Measurements from ENCODE around the gene ZCWPW1.
"Not testable (repeated sequence)": the region's sequence is repeated elsewhere in the genome, so short reads cannot be mapped to it uniquely, and the experiment has no call there.

Gene ZCWPW1

DNA sequence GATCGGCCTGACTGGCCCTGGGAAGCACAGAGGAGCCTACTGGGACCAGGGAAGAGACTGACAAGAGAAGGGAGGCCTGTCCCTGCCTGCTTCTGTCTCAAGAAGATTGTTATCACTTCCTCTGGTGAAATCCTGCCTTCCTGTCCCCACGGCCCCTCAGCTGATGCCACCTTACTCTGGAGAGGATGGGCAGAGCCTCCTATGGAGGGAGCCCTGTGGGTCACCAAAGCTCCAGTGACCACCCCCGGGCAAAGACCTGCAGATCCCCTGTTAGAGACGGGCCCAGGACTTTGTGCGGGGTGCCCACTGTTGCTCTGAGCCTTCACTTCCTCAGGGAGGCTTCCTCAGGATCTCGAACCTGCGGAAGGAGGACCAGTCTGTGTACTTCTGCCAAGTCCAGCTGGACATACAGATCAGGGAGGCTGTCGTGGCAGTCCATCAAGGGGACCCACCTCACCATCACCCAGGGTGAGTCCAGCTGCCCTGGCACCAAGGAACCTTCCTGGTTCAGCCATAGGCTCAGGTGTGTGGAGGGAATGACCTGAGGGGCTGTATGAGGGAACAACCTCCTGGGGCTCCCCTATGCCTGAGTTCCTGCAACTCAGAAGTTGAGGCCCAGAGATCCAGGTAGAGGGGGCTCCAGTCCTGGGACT, 72.0 kb downstream of the ZCWPW1 start:
- H3K36me3 ChIP-seq (ENCODE audit: control insufficient read depth, insufficient read depth, low read length) = no peaks in the 10 kb centered on the region

DNA sequence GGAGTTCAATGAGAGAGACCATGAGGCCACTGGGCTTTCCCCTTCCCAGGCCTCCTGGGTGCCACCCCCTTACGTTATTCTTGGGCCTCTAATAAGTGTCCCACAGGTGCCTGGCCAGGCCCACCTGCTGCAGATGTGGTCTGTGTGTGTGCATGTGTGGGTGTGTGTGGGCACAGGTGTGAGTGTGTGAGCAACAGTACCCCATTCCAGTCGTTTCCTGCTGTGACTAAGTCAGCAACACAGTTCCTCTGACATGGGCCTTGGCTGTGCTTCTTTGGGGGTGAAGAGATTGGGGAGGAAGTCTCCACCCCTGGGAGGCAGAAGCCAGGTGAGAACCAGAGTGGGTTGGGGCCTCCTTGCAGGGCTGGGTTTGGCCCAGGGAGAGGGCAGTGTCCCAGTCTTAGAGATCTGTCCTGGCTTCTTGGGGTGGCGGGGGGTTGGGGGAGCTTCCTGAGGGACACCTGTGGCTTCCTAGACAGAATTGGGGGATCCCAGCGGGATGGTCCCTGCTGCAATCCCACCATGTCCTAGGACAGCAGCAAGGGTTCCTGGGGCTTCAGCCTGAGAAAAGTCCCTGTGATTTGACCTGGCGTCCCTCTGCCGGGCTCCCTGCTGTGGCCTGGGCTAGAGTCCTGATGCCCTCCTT, 74.7 kb downstream of the ZCWPW1 start:
- H3K27ac ChIP-seq = no peak overlapping the region
- H3K4me3 ChIP-seq (ENCODE audit: low read depth, low read length) = no peak overlapping the region
- H3K36me3 ChIP-seq (ENCODE audit: control insufficient read depth, insufficient read depth, low read length) = no peaks in the 10 kb centered on the region
- no peaks in the 10 kb centered on the region for H3K9me3 ChIP-seq (ENCODE audit: control insufficient read depth, low read length)
- peaks cover 8% of the 10 kb centered on the region for H3K79me2 ChIP-seq
- no peak for TF ChIP-seq CTCF (IDR thresholded peaks at IDR 0.05)
- H2AFZ ChIP-seq = no peak overlapping the region
- no peaks in the 10 kb centered on the region for H3K4me1 ChIP-seq
- H3K4me2 ChIP-seq (ENCODE audit: low read length) = no peak overlapping the region
- H3K27me3 ChIP-seq (ENCODE audit: control insufficient read depth, insufficient read depth, low read length) = no peaks in the 10 kb centered on the region
- H3K9ac ChIP-seq = no peak overlapping the region

More for the DNA sequence above, 72.0 kb downstream of the ZCWPW1 start:
- Histone ChIP-seq H3K79me2 (no peaks in the 10 kb centered on the region), H3K9ac (no peak overlapping the region), H3K4me1 (no peaks in the 10 kb centered on the region), H3K27ac (no peak overlapping the region), H3K4me3 (ENCODE audit: low read depth, low read length) (no peak overlapping the region), H2AFZ (no peak overlapping the region), H3K9me3 (ENCODE audit: control insufficient read depth, low read length) (no peaks in the 10 kb centered on the region), H3K27me3 (ENCODE audit: control insufficient read depth, insufficient read depth, low read length) (no peaks in the 10 kb centered on the region), H3K4me2 (ENCODE audit: low read length) (no peak overlapping the region)
- no peak for TF ChIP-seq CTCF (IDR thresholded peaks at IDR 0.05)

DNA sequence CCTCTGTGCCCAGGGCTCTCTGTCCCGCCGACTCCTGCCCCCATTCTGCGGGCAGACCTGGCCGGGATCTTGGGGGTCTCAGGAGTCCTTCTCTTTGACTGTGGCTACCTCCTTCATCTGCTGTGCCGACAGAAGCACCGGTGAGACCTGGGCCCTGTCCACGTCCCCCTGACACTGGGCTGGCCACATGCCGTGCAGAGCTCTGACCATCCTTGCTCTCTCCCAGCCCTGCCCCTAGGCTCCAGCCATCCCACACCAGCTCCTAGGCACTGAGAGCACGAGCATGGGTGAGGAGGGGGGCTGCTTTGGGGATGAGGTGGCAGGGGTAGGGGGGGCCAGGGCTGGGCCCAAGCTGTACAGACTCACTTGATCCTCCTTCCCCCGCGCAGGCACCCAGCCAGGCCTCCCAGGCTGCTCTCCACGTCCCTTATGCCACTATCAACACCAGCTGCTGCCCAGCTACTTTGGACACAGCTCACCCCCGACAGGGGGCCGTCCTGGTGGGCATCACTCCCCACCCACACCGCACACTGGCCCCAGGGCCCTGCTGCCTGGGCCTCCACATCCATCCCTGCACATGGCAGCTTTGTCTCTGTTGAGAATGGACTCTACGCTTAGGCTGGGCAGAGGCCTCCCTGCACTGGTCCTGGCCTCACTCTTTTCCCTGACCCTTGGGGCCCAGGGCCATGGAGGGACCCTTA, 75.4 kb downstream of the ZCWPW1 start:
- H3K9ac ChIP-seq = no peak overlapping the region
- no peak for TF ChIP-seq CTCF (IDR thresholded peaks at IDR 0.05)
- H3K9me3 ChIP-seq (ENCODE audit: control insufficient read depth, low read length) = no peaks in the 10 kb centered on the region
- peaks cover 8% of the 10 kb centered on the region for H3K79me2 ChIP-seq
- no peaks in the 10 kb centered on the region for H3K36me3 ChIP-seq (ENCODE audit: control insufficient read depth, insufficient read depth, low read length)
- no peak overlapping the region for H2AFZ ChIP-seq
- H3K27ac ChIP-seq = no peak overlapping the region
- H3K27me3 ChIP-seq (ENCODE audit: control insufficient read depth, insufficient read depth, low read length) = no peaks in the 10 kb centered on the region
- no peaks in the 10 kb centered on the region for H3K4me1 ChIP-seq
- H3K4me3 ChIP-seq (ENCODE audit: low read depth, low read length) = no peak overlapping the region
- H3K4me2 ChIP-seq (ENCODE audit: low read length) = no peak overlapping the region

- not testable (repeated sequence) for H3K36me3 ChIP-seq (ENCODE audit: control insufficient read depth, insufficient read depth, low read length); H3K9ac ChIP-seq; H3K4me2 ChIP-seq (ENCODE audit: low read length); H3K4me1 ChIP-seq; H3K4me3 ChIP-seq (ENCODE audit: low read depth, low read length); H3K27ac ChIP-seq; H2AFZ ChIP-seq; H3K9me3 ChIP-seq (ENCODE audit: control insufficient read depth, low read length); H3K27me3 ChIP-seq (ENCODE audit: control insufficient read depth, insufficient read depth, low read length)
- peaks cover 10% of the 10 kb centered on the region for H3K79me2 ChIP-seq
These were observed 76.2 kb downstream of the ZCWPW1 start for GRCh38 chr7:100352230-100352781.

DNA sequence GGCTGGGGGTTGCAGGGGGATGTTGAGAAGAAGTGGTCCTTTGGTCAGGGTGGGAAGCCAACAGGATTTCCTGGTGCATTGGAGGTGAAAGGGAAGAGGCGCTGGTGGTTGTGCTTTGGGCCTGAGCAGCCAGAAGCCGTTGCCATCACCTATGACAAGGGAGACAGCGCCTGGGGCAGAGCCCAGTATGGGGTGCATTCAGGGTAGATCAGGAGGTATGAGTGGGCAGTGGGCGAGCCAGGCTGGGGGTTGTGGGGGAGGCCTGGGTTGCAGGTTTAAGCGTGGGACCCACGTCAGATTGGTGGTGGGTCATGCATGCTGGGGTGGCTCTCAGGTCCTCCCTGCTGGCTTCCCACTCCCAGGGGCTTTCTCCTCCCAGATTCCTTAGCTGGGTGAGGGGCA, 76.8 kb downstream of the ZCWPW1 start:
- no peaks in the 10 kb centered on the region for H3K4me1 ChIP-seq
- no peak overlapping the region for H3K4me3 ChIP-seq (ENCODE audit: low read depth, low read length)
- no peaks in the 10 kb centered on the region for H3K36me3 ChIP-seq (ENCODE audit: control insufficient read depth, insufficient read depth, low read length)
- H3K9ac ChIP-seq = no peak overlapping the region
- TF ChIP-seq CTCF (IDR thresholded peaks at IDR 0.05) = no peak
- no peaks in the 10 kb centered on the region for H3K9me3 ChIP-seq (ENCODE audit: control insufficient read depth, low read length)
- no peak overlapping the region for H3K27ac ChIP-seq
- H2AFZ ChIP-seq = no peak overlapping the region
- no peaks in the 10 kb centered on the region for H3K27me3 ChIP-seq (ENCODE audit: control insufficient read depth, insufficient read depth, low read length)
- peaks cover 10% of the 10 kb centered on the region for H3K79me2 ChIP-seq
- no peak overlapping the region for H3K4me2 ChIP-seq (ENCODE audit: low read length)

Data from parathyroid adenoma (tissue), 2 donors.